ENCODE data around the gene ST3GAL4. TPM values are rescaled to one million over a fixed set of nuclear protein-coding genes. Genes with fewer than 3 reads are reported as not detected.

The ST3GAL4 gene
- total RNA-seq, 1 donor = 13.8 TPM

DNA sequence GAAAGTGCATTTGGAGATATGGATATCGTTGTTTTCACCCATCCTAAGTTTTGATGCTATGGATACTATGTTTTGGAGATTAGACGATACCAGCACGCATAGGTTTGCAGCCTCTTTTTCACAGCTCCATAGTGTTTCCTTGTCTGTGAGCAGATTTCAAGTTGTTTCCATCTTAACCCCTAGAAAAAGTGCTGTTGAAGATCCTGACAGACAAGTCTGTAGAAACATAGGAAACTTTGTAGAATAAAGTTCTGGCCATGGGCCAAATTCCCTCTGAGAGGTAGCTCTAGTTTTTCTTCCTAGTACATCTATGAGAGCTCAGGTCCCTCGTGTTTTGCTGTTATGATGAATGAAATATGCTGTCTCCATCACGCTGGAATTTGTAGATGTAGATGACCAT is 32.4 kb downstream of the ST3GAL4 start:
- TF ChIP-seq, protein P1, sequence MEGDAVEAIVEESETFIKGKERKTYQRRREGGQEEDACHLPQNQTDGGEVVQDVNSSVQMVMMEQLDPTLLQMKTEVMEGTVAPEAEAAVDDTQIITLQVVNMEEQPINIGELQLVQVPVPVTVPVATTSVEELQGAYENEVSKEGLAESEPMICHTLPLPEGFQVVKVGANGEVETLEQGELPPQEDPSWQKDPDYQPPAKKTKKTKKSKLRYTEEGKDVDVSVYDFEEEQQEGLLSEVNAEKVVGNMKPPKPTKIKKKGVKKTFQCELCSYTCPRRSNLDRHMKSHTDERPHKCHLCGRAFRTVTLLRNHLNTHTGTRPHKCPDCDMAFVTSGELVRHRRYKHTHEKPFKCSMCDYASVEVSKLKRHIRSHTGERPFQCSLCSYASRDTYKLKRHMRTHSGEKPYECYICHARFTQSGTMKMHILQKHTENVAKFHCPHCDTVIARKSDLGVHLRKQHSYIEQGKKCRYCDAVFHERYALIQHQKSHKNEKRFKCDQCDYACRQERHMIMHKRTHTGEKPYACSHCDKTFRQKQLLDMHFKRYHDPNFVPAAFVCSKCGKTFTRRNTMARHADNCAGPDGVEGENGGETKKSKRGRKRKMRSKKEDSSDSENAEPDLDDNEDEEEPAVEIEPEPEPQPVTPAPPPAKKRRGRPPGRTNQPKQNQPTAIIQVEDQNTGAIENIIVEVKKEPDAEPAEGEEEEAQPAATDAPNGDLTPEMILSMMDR (IDR thresholded peaks at IDR 0.05; ENCODE audit: extremely low read depth, low read depth, low read length) = no peak
- DNase-seq (ENCODE audit: insufficient read length, low spot score, missing footprints) = no peak
- Histone ChIP-seq H3K27me3 (ENCODE audit: insufficient read depth, low read length) (no peaks in the 10 kb centered on the region), H3K9me3 (ENCODE audit: low read depth, low read length) (no peaks in the 10 kb centered on the region), H2AFZ (ENCODE audit: low read length) (no peak overlapping the region), H3K36me3 (ENCODE audit: insufficient read depth, low read length) (no peaks in the 10 kb centered on the region), H3K79me2 (ENCODE audit: insufficient read depth, low read length) (peaks cover 18% of the 10 kb centered on the region), H3K4me1 (ENCODE audit: insufficient read depth, low read length) (no peaks in the 10 kb centered on the region), H3K4me3 (ENCODE audit: insufficient read depth, low read length) (no peak overlapping the region), H3K4me2 (ENCODE audit: insufficient read depth, low read length) (no peak overlapping the region), H3K27ac (ENCODE audit: low read depth, low read length) (no peak overlapping the region), H4K20me1 (ENCODE audit: insufficient read depth, low read length) (peaks cover 20% of the 10 kb centered on the region)

DNA sequence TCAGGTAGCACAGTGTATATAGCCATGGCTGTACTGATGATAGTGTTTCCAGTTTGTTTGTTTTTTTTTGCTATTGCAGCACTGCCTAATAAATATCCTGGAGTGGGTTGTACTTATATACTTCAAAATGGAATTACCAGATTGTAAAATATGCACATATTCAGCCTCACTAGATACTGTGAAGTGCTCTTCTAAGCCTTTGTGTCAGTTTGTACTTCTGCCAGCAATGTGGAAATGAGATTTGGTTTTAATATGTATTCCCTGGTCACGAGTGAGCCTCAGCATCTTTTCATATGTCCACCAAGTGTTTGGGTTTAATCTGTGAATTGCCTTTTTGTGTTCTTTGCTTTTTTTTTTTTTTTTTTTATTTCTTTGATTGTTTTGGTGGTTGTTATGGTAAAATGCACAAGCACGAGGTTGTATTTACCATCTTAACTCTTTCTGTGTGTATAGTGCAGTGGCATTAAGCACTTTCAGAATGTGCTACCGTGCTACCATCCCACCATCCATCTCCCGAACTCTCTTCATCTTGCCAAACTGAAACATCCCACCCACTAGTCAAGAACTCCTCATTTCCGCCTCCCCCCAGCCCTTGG is 34.9 kb downstream of the ST3GAL4 start:
- no peaks in the 10 kb centered on the region for H3K36me3 ChIP-seq (ENCODE audit: insufficient read depth, low read length)
- TF ChIP-seq, protein P1 (IDR thresholded peaks at IDR 0.05; ENCODE audit: extremely low read depth, low read depth, low read length) = no peak
- H3K4me1 ChIP-seq (ENCODE audit: insufficient read depth, low read length) = no peaks in the 10 kb centered on the region
- H4K20me1 ChIP-seq (ENCODE audit: insufficient read depth, low read length) = peaks cover 27% of the 10 kb centered on the region
- H2AFZ ChIP-seq (ENCODE audit: low read length) = no peak overlapping the region
- H3K4me2 ChIP-seq (ENCODE audit: insufficient read depth, low read length) = no peak overlapping the region
- H3K4me3 ChIP-seq (ENCODE audit: insufficient read depth, low read length) = no peak overlapping the region
- peaks cover 24% of the 10 kb centered on the region for H3K79me2 ChIP-seq (ENCODE audit: insufficient read depth, low read length)
- H3K27ac ChIP-seq (ENCODE audit: low read depth, low read length) = no peak overlapping the region
- DNase-seq (ENCODE audit: insufficient read length, low spot score, missing footprints) = no peak
- no peaks in the 10 kb centered on the region for H3K27me3 ChIP-seq (ENCODE audit: insufficient read depth, low read length)
- H3K9me3 ChIP-seq (ENCODE audit: low read depth, low read length) = no peaks in the 10 kb centered on the region

DNA sequence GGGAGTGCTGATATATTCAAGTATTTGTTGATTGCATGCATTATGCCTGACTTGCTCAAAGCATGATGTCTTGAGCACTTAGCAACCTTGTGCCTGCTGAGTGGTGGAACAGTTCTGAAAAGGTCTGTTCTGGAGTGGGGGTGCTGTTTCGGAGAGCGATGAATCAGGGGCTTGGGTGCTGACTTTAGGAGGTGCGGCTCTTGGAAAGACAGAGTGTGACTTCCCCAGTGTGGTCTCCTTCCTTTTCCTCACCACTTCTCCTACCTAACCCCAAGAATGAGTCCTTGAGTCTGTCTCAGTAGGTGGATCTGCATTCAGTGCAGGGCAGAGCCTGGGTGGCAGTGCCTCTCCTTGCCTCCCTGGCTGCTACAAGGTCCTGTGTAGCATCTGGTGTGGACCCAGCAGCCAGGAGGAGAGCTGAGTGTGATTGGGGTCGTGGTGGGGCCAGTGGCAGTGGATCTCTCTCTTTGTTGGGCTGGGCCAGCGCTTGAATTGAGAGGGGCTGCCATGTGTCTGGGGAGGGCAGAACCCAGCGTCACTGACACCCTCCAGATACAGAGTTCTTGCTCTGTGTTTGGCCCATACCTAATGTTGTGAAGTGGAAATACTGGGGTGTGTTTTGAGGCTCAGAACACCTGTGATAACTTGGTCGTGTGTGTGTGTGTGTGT is 35.9 kb downstream of the ST3GAL4 start:
- no peak overlapping the region for H3K4me2 ChIP-seq (ENCODE audit: insufficient read depth, low read length)
- no peaks in the 10 kb centered on the region for H3K9me3 ChIP-seq (ENCODE audit: low read depth, low read length)
- DNase-seq (ENCODE audit: insufficient read length, low spot score, missing footprints) = no peak
- H3K27ac ChIP-seq (ENCODE audit: low read depth, low read length) = no peak overlapping the region
- H3K27me3 ChIP-seq (ENCODE audit: insufficient read depth, low read length) = no peaks in the 10 kb centered on the region
- H3K36me3 ChIP-seq (ENCODE audit: insufficient read depth, low read length) = no peaks in the 10 kb centered on the region
- H3K79me2 ChIP-seq (ENCODE audit: insufficient read depth, low read length) = peaks cover 24% of the 10 kb centered on the region
- no peak overlapping the region for H2AFZ ChIP-seq (ENCODE audit: low read length)
- TF ChIP-seq, protein P1 (IDR thresholded peaks at IDR 0.05; ENCODE audit: extremely low read depth, low read depth, low read length) = no peak
- no peak overlapping the region for H3K4me3 ChIP-seq (ENCODE audit: insufficient read depth, low read length)
- H4K20me1 ChIP-seq (ENCODE audit: insufficient read depth, low read length) = peaks cover 24% of the 10 kb centered on the region
- H3K4me1 ChIP-seq (ENCODE audit: insufficient read depth, low read length) = no peaks in the 10 kb centered on the region

DNA sequence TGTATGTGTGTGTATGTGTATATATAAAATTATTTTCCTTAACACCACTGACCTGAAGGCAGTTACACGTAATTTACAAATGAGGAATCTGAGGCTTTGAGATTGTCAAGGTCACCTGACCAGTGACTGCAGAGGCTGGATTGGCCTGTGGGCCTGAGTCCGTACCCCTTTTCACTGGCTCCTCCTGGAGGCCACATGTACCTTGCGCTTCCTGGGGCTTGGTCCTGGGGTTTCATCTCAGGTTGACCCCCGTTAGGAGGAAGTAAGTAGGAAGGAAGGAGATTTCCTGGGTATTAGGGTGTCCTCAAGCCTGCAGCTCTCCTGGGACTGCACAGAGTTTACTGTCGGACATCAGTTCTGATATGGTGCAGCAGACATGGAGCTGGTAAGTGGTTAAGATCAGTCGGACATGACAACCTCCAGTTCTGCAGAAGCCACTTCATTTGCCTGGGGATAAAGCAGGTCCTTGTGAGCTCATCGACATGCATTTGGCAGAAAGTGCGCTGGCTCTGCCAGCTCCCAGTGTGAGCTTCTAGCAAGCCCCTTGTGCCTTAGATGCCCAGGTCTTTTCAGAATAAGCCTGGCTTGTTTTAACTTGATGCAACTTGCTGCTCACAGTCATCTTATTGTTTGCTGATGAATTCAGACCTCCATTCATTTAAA is 36.6 kb downstream of the ST3GAL4 start:
- peaks cover 24% of the 10 kb centered on the region for H4K20me1 ChIP-seq (ENCODE audit: insufficient read depth, low read length)
- H3K4me3 ChIP-seq (ENCODE audit: insufficient read depth, low read length) = no peak overlapping the region
- TF ChIP-seq, protein P1 (IDR thresholded peaks at IDR 0.05; ENCODE audit: extremely low read depth, low read depth, low read length) = peak; percentile 11
- peaks cover 21% of the 10 kb centered on the region for H3K79me2 ChIP-seq (ENCODE audit: insufficient read depth, low read length)
- H3K9me3 ChIP-seq (ENCODE audit: low read depth, low read length) = no peaks in the 10 kb centered on the region
- H3K4me2 ChIP-seq (ENCODE audit: insufficient read depth, low read length) = no peak overlapping the region
- DNase-seq (ENCODE audit: insufficient read length, low spot score, missing footprints) = no peak
- H3K27ac ChIP-seq (ENCODE audit: low read depth, low read length) = no peak overlapping the region
- no peaks in the 10 kb centered on the region for H3K4me1 ChIP-seq (ENCODE audit: insufficient read depth, low read length)
- H3K36me3 ChIP-seq (ENCODE audit: insufficient read depth, low read length) = no peaks in the 10 kb centered on the region
- H3K27me3 ChIP-seq (ENCODE audit: insufficient read depth, low read length) = no peaks in the 10 kb centered on the region
- no peak overlapping the region for H2AFZ ChIP-seq (ENCODE audit: low read length)
